HCT116 (cell line): ENCODE data around the gene PDPK1. TPM values are rescaled to one million over a fixed set of nuclear protein-coding genes. Genes with fewer than 3 reads are reported as not detected.
A peak's percentile ranks its signal among the peaks of the same experiment; 100 is the strongest.

Source experiments
- ATAC-seq: fragments of 200-7000 bp; cut with Tn5 transposase; 2 replicates; pipeline ENCODE4 v1.9.1; 2020; ENCODE audit warnings: mild to moderate bottlenecking, moderate library complexity
- BruUV-seq: library from RNA; stranded (reverse); fragments of 400-500 nt; replicated peaks from 2 replicates; lab custom pipeline; 2021; lab: Mats Ljungman, UMichigan
- CTCF ChIA-PET: fragments of 300-600 bp; sonication (Branson Sonifier 250); formaldehyde crosslinking; loops from one replicate; lab custom pipeline; 2021; ENCODE audit warnings: antibody characterized with exemption; lab: Charles Lee
- POLR2A ChIA-PET: fragments of 300-600, 350-600 bp; sonication (Branson Sonifier 250); formaldehyde crosslinking; loops from one replicate; lab custom pipeline; 2021; ENCODE audit warnings: antibody characterized with exemption; lab: Charles Lee
- RAD21 ChIA-PET, 2 experiments: fragments of 300-600 bp; sonication (Branson Sonifier 250); formaldehyde crosslinking; loops; one replicate each; lab custom pipeline; 2023; ENCODE audit warnings: low total read pairs in 2 of 2; ENCODE audit not compliant: uncharacterized antibody in 2 of 2, unreplicated experiment in 2 of 2, low non-redundant PET in 1 of 2; lab: Charles Lee
- DNase-seq: peaks from one replicate; pipeline ENCODE4 v3.0.0-alpha.2; 2010; ENCODE audit warnings: low read depth, low spot score
- H2AFZ ChIP-seq: fragments of 200-600 bp; shearing (Covaris generic), sonication (generic); 2 replicates; pipeline ENCODE4 v1.6.1; 2017; ENCODE audit warnings: low read depth, mixed run types, mixed read lengths, antibody characterized with exemption, low read length; ENCODE audit not compliant: poor library complexity, severe bottlenecking
- H3K27ac ChIP-seq: 2 replicates; pipeline ENCODE4 v1.5.1; 2012; ENCODE audit warnings: low read depth, low read length
- H3K27me3 ChIP-seq: fragments of 200-600 bp; sonication (generic); 2 replicates; pipeline ENCODE4 v1.6.1; 2016; ENCODE audit warnings: mixed run types, low read length, mixed read lengths; ENCODE audit not compliant: insufficient read depth
- H3K36me3 ChIP-seq, 2 experiments: fragments of 200-500 bp in 1 of 2; fragments of 200-600 bp in 1 of 2; sonication (Bioruptor generic) in 1 of 2; sonication (generic) in 1 of 2; 2 replicates each; pipeline versions ENCODE4 v1.5.1 to v1.6.1; 2014 to 2016; ENCODE audit warnings: low read length in 2 of 2, inconsistent platforms in 1 of 2, mixed read lengths in 1 of 2, mixed run types in 1 of 2; ENCODE audit not compliant: insufficient read depth in 2 of 2, control insufficient read depth in 1 of 2
- H3K4me1 ChIP-seq, 2 experiments: fragments of 200-600 bp in 1 of 2; sonication (generic) in 1 of 2; 2 replicates each; pipeline versions ENCODE4 v1.5.1 to v1.6.1; 2012 to 2017; ENCODE audit warnings: low read length in 2 of 2, inconsistent platforms in 1 of 2, mild to moderate bottlenecking in 1 of 2, mixed read lengths in 1 of 2, mixed run types in 1 of 2, moderate library complexity in 1 of 2; ENCODE audit not compliant: insufficient read depth in 2 of 2, control insufficient read depth in 1 of 2
- H3K4me2 ChIP-seq: fragments of 200-600 bp; sonication (generic); 2 replicates; pipeline ENCODE4 v1.6.1; 2017; ENCODE audit warnings: mixed run types, low read length, mixed read lengths
- H3K4me3 ChIP-seq, 2 experiments: fragments of 200-600 bp in 1 of 2; sonication (generic) in 1 of 2; replicated peaks in 1 of 2; 2 replicates each; pipeline ENCODE4 v1.5.1; 2011 to 2016; ENCODE audit warnings: low read length in 2 of 2, control low read depth in 1 of 2, low read depth in 1 of 2, mild to moderate bottlenecking in 1 of 2, mixed read lengths in 1 of 2, mixed run types in 1 of 2
- H3K79me2 ChIP-seq: fragments of 200-600 bp; sonication (generic); 2 replicates; pipeline ENCODE4 v1.6.1; 2017; ENCODE audit warnings: mild to moderate bottlenecking, mixed run types, low read length, moderate library complexity, mixed read lengths; ENCODE audit not compliant: insufficient read depth
- H3K9ac ChIP-seq: fragments of 200-600 bp; sonication (generic); 2 replicates; pipeline ENCODE4 v1.6.1; 2016; ENCODE audit warnings: low read length, mixed read lengths
- H3K9me2 ChIP-seq: fragments of 200-600 bp; sonication (generic), shearing (Covaris generic); 2 replicates; pipeline ENCODE4 v1.6.1; 2017; ENCODE audit warnings: mixed run types, mild to moderate bottlenecking, moderate library complexity; ENCODE audit not compliant: insufficient read depth
- H3K9me3 ChIP-seq, 2 experiments: fragments of 200-500 bp in 1 of 2; fragments of 200-600 bp in 1 of 2; sonication (Bioruptor generic) in 1 of 2; sonication (generic) in 1 of 2; 2 replicates each; pipeline ENCODE4 v1.6.1; 2014 to 2017; ENCODE audit warnings: low read length in 2 of 2, mixed read lengths in 2 of 2, inconsistent platforms in 1 of 2, low read depth in 1 of 2, mild to moderate bottlenecking in 1 of 2, mixed run types in 1 of 2, moderate library complexity in 1 of 2; ENCODE audit not compliant: control insufficient read depth in 1 of 2, insufficient read depth in 1 of 2
- H4K20me1 ChIP-seq: fragments of 200-600 bp; sonication (generic), shearing (Covaris generic); 2 replicates; pipeline ENCODE4 v1.6.1; 2017; ENCODE audit warnings: mixed run types, mild to moderate bottlenecking, moderate library complexity; ENCODE audit not compliant: insufficient read depth
- CBX3 ChIP-seq: IDR thresholded peaks from 2 replicates; pipeline ENCODE4 v1.6.1; 2012; ENCODE audit warnings: low read depth
- CEBPB ChIP-seq: IDR thresholded peaks from 2 replicates; pipeline ENCODE4 v1.6.1; 2012; ENCODE audit warnings: low read depth
- CTCF ChIP-seq, 3 experiments: fragments of 200-600 bp in 1 of 3; sonication (generic) in 1 of 3; IDR thresholded peaks in 2 of 3; conservative IDR thresholded peaks in 1 of 3; 2 replicates each; pipeline ENCODE4 v1.5.1; 2012 to 2017; ENCODE audit warnings: low read depth in 2 of 3, low read length in 2 of 3, antibody characterized with exemption in 1 of 3, borderline replicate concordance in 1 of 3, control low read depth in 1 of 3, mild to moderate bottlenecking in 1 of 3, mixed read lengths in 1 of 3, mixed run types in 1 of 3, moderate library complexity in 1 of 3; ENCODE audit not compliant: insufficient read depth in 1 of 3
- EGR1 ChIP-seq: IDR thresholded peaks from 2 replicates; pipeline ENCODE4 v1.6.1; 2012; ENCODE audit warnings: low read depth
- ELF1 ChIP-seq: IDR thresholded peaks from 2 replicates; pipeline ENCODE4 v1.6.1; 2012; ENCODE audit warnings: low read depth, borderline replicate concordance
- FOSL1 ChIP-seq: IDR thresholded peaks from 2 replicates; pipeline ENCODE4 v1.6.1; 2012; ENCODE audit warnings: low read depth
- JUND ChIP-seq: IDR thresholded peaks from 2 replicates; pipeline ENCODE4 v1.6.1; 2012
- MAX ChIP-seq: IDR thresholded peaks from 2 replicates; pipeline ENCODE4 v1.6.1; 2012
- POLR2AphosphoS5 ChIP-seq: IDR thresholded peaks from 2 replicates; pipeline ENCODE4 v1.6.1; 2011; ENCODE audit warnings: mild to moderate bottlenecking, low read depth, low read length, moderate library complexity
- SIN3A ChIP-seq: IDR thresholded peaks from 2 replicates; pipeline ENCODE4 v1.6.1; 2012; ENCODE audit warnings: low read depth
- SRF ChIP-seq: IDR thresholded peaks from 2 replicates; pipeline ENCODE4 v1.6.1; 2012; ENCODE audit warnings: low read depth
- YY1 ChIP-seq: IDR thresholded peaks from 2 replicates; pipeline ENCODE4 v1.6.1; 2011; ENCODE audit warnings: low read length, low read depth, moderate library complexity, mild to moderate bottlenecking; ENCODE audit not compliant: insufficient replicate concordance; ENCODE audit errors: extremely low read depth
- ZBTB33 ChIP-seq: IDR thresholded peaks from 2 replicates; pipeline ENCODE4 v1.6.1; 2011; ENCODE audit warnings: mild to moderate bottlenecking, low read length, moderate library complexity; ENCODE audit not compliant: insufficient replicate concordance; ENCODE audit errors: extremely low read depth
- ZFX ChIP-seq: fragments of 450-650 bp; IDR thresholded peaks from 2 replicates; pipeline ENCODE4 v1.6.1; 2017
- ZNF274 ChIP-seq: fragments of 200-500 bp; sonication (Bioruptor generic); IDR thresholded peaks from 2 replicates; pipeline ENCODE4 v1.6.1; 2014; ENCODE audit warnings: mild to moderate bottlenecking, low read depth, low read length, inconsistent platforms
- intact Hi-C: fragments of 100-400 bp; cut with micrococcal nuclease; formaldehyde crosslinking; loops from 2 replicates; pipeline ENCODE4 v1.10.0; 2022
- total RNA-seq: library from RNA; stranded (reverse); gene quantifications from one replicate; pipeline ENCODE4 v1.2.1, GENCODE V29; 2021; ENCODE audit not compliant: unreplicated experiment
- TF ChIP-seq, protein P1 (sequence below): IDR thresholded peaks from 2 replicates; pipeline ENCODE4 v1.6.1; 2012; ENCODE audit warnings: low read depth

PDPK1 gene
- total RNA-seq, 1 experiment from 2014 or later, result 36.1 TPM

DNA sequence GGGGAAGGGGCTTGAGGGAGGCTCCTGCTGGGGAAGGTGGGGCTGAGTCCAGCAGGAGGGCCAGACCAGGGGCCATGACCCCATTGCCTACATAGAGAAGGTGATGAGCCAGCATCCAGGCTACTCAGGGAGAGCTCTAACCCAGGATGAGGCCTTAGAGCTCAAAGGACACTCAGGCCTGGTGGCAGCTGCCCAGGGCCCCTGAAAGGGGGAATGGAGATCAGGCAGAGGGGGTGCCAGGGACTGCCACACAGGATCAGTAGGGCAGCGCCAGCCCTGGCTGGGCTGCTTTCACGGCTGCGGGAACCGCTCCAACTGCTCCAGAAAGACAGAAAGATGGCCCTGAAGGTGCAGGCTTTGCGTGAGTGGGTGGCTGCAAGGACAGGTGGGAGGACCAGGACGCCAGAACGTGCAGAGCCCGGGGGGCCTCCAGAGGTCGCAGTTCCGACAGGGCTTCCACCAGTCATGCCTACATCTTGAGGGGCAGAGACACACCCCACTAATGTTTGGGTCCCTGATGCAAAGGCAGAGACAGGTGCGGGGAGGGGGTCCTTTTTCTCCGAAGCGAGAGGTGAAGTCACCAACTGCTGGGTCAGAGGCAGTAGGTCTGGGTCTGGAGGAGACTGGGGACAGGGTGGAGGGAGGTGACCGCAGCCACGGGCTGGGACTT is 25.0 kb upstream of the PDPK1 start:
- no peaks in the 10 kb centered on the region for H3K27me3 ChIP-seq
- TF ChIP-seq CTCF (IDR thresholded peaks at IDR 0.05 in 2 of 3, conservative IDR thresholded peaks at IDR 0.05 in 1 of 3; ENCODE audit: borderline replicate concordance in 1 of 3, insufficient read depth in 1 of 3, low read depth in 2 of 3, low read length in 2 of 3) (no peak; a peak in 1 of 6 replicates), ELF1 (no peak), CEBPB (no peak), FOSL1 (no peak), SIN3A (no peak), ZNF274 (no peak), ZBTB33 (no peak), POLR2AphosphoS5 (no peak), MAX (no peak), CBX3 (no peak), JUND (no peak), YY1 (no peak), SRF (no peak), EGR1 (no peak), ZFX (no peak)
- TF ChIP-seq, protein P1, sequence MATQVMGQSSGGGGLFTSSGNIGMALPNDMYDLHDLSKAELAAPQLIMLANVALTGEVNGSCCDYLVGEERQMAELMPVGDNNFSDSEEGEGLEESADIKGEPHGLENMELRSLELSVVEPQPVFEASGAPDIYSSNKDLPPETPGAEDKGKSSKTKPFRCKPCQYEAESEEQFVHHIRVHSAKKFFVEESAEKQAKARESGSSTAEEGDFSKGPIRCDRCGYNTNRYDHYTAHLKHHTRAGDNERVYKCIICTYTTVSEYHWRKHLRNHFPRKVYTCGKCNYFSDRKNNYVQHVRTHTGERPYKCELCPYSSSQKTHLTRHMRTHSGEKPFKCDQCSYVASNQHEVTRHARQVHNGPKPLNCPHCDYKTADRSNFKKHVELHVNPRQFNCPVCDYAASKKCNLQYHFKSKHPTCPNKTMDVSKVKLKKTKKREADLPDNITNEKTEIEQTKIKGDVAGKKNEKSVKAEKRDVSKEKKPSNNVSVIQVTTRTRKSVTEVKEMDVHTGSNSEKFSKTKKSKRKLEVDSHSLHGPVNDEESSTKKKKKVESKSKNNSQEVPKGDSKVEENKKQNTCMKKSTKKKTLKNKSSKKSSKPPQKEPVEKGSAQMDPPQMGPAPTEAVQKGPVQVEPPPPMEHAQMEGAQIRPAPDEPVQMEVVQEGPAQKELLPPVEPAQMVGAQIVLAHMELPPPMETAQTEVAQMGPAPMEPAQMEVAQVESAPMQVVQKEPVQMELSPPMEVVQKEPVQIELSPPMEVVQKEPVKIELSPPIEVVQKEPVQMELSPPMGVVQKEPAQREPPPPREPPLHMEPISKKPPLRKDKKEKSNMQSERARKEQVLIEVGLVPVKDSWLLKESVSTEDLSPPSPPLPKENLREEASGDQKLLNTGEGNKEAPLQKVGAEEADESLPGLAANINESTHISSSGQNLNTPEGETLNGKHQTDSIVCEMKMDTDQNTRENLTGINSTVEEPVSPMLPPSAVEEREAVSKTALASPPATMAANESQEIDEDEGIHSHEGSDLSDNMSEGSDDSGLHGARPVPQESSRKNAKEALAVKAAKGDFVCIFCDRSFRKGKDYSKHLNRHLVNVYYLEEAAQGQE, result no peak
- TF ChIP-seq, all 23 proteins: peak for 0
- RAD21 ChIA-PET, result no interaction called here
- CTCF ChIA-PET, result interaction anchor here (0.5 kb wide), 1 partner anchor 25 kb away, joined by 3 read pairs; the partner anchor contains the start of gene PDPK1
- Histone ChIP-seq H3K4me1 (peaks cover 20 to 39% of the 10 kb centered on the region in 2 experiments), H3K9me3 (no peaks in the 10 kb centered on the region), H3K27ac (peak overlapping the region; percentile 98), H3K9me2 (no peaks in the 10 kb centered on the region), H2AFZ (no peak overlapping the region), H3K9ac (peak overlapping the region; percentile 95), H3K36me3 (no peaks in the 10 kb centered on the region), H3K4me3 (peak overlapping the region; percentile 30 to 95), H3K79me2 (peaks cover 41% of the 10 kb centered on the region), H4K20me1 (peaks cover 5% of the 10 kb centered on the region; the same call in 1 of the 2 replicates), H3K4me2 (peak overlapping the region; percentile 98)
- BruUV-seq, result no TSS peak
- intact Hi-C loops, result no loop called here
- POLR2A ChIA-PET, result no interaction called here
- DNase-seq (no peak), ATAC-seq (peak; percentile 19; the same call in 1 of the 2 replicates)
